SK-N-SH treated with all-trans-retinoic acid at 6 μM for 48 hours (cell line): ENCODE measurements around the gene NNAT.

Source experiments
- ATAC-seq: fragments of 200-7000 bp; cut with Tn5 transposase; 3 replicates; pipeline ENCODE4 v1.9.1; 2020; ENCODE audit warnings: mild to moderate bottlenecking, moderate library complexity
- ARNTL ChIP-seq: fragments of 450-650 bp; formaldehyde crosslinking; IDR thresholded peaks from 2 replicates; pipeline ENCODE4 v1.5.0; 2020; ENCODE audit warnings: low read depth, mild to moderate bottlenecking, moderate library complexity, borderline replicate concordance
- BACH2 ChIP-seq: fragments of 250-450 bp; sonication (Bioruptor Pico); IDR thresholded peaks from 2 replicates; pipeline ENCODE4 v1.9.0; 2021; ENCODE audit warnings: mild to moderate bottlenecking, borderline replicate concordance
- GLIS3 ChIP-seq: fragments of 250-450 bp; sonication (Bioruptor Pico); IDR thresholded peaks from 2 replicates; pipeline ENCODE4 v1.5.0; 2020; ENCODE audit warnings: mild to moderate bottlenecking, moderate library complexity
- OSR1 ChIP-seq: fragments of 250-450 bp; sonication (Bioruptor Pico); IDR thresholded peaks from 2 replicates; pipeline ENCODE4 v1.8.0; 2022; ENCODE audit warnings: moderate library complexity, mild to moderate bottlenecking, inconsistent platforms
- PPARA ChIP-seq: fragments of 250-450 bp; sonication (Bioruptor Pico); IDR thresholded peaks from 2 replicates; pipeline ENCODE4 v1.5.0; 2020; ENCODE audit warnings: mild to moderate bottlenecking, borderline replicate concordance
- RARB ChIP-seq: fragments of 250-450 bp; sonication (Bioruptor Pico); IDR thresholded peaks from 2 replicates; pipeline ENCODE4 v1.8.0; 2021; ENCODE audit warnings: mild to moderate bottlenecking, moderate library complexity
- SNAI2 ChIP-seq: fragments of 250-450 bp; sonication (Bioruptor Pico); IDR thresholded peaks from 2 replicates; pipeline ENCODE4 v1.5.0; 2020; ENCODE audit warnings: mild to moderate bottlenecking, moderate library complexity
- TCF4 ChIP-seq: fragments of 250-450 bp; sonication (Bioruptor Pico); IDR thresholded peaks from 2 replicates; pipeline ENCODE4 v1.8.0; 2021; ENCODE audit warnings: mild to moderate bottlenecking, moderate library complexity, borderline replicate concordance
- TOX ChIP-seq: fragments of 250-450 bp; sonication (Bioruptor Pico); IDR thresholded peaks from 2 replicates; pipeline ENCODE4 v1.8.0; 2021; ENCODE audit warnings: mild to moderate bottlenecking, moderate library complexity, borderline replicate concordance
- ZC3H10 ChIP-seq: fragments of 250-450 bp; sonication (Bioruptor Pico); IDR thresholded peaks from 2 replicates; pipeline ENCODE4 v1.5.1; 2021; ENCODE audit warnings: mild to moderate bottlenecking, moderate library complexity
- ZFP30 ChIP-seq: fragments of 450-650 bp; formaldehyde crosslinking; IDR thresholded peaks from 2 replicates; pipeline ENCODE4 v1.5.0; 2022; ENCODE audit warnings: mild to moderate bottlenecking, moderate library complexity
- ZNF565 ChIP-seq: fragments of 450-650 bp; formaldehyde crosslinking; conservative IDR thresholded peaks from 2 replicates; pipeline ENCODE4 v1.5.0; 2020; ENCODE audit warnings: low read depth, mild to moderate bottlenecking, moderate library complexity
- ZNF70 ChIP-seq: fragments of 450-650 bp; formaldehyde crosslinking; IDR thresholded peaks from 2 replicates; pipeline ENCODE4 v1.5.0; 2020; ENCODE audit warnings: mild to moderate bottlenecking, moderate library complexity
- TF ChIP-seq, protein P1 (sequence below): fragments of 250-450 bp; sonication (Bioruptor Pico); IDR thresholded peaks from 2 replicates; pipeline ENCODE4 v1.5.0; 2020; ENCODE audit warnings: mild to moderate bottlenecking, moderate library complexity
- TF ChIP-seq, protein P2 (sequence below): fragments of 250-450 bp; sonication (Bioruptor Pico); IDR thresholded peaks from 2 replicates; pipeline ENCODE4 v1.5.1; 2021; ENCODE audit warnings: mild to moderate bottlenecking, moderate library complexity
- TF ChIP-seq, protein P3 (sequence below): fragments of 250-450 bp; sonication (Bioruptor Pico); IDR thresholded peaks from 2 replicates; pipeline ENCODE4 v1.8.0; 2021; ENCODE audit warnings: low read depth, mild to moderate bottlenecking, moderate library complexity, borderline replicate concordance

NNAT gene

DNA sequence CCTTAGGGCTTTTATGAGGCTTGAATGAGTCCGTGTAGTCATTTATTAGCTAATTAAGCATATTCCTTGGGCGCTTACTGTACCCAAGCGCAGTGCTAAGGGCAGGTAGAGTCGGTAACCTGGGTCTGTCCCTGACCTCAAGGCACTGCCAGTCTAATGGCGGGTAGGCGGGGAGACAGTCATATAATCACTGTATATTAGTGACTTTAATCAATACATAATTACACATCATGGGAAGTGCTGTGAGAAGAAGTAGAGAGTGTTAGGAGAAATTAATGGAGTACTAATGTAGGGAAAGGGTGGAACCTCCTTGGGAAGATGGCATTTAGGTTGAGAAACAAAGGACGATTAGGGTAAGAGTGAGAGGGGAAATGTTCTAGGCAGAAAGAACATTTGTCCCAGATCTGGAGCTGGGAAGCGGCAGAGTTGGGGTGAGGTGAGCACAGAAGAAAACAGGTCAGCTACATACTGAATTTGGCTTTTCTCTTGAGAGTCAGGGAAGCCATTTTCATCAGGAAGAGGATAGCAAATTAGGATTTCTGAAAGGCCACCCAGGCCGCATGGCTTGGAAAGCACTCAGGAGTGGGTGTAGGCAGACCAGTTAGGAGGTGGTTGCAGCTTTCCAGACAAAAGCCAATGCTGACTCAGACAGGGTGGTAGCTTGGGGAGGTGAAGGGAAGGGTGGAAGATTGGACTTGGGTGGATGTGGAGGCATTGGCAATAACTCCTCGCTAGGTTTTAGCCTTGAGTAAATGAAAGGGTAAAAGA, 7.6 kb downstream of the NNAT start (continued):
- TF ChIP-seq, protein P1, sequence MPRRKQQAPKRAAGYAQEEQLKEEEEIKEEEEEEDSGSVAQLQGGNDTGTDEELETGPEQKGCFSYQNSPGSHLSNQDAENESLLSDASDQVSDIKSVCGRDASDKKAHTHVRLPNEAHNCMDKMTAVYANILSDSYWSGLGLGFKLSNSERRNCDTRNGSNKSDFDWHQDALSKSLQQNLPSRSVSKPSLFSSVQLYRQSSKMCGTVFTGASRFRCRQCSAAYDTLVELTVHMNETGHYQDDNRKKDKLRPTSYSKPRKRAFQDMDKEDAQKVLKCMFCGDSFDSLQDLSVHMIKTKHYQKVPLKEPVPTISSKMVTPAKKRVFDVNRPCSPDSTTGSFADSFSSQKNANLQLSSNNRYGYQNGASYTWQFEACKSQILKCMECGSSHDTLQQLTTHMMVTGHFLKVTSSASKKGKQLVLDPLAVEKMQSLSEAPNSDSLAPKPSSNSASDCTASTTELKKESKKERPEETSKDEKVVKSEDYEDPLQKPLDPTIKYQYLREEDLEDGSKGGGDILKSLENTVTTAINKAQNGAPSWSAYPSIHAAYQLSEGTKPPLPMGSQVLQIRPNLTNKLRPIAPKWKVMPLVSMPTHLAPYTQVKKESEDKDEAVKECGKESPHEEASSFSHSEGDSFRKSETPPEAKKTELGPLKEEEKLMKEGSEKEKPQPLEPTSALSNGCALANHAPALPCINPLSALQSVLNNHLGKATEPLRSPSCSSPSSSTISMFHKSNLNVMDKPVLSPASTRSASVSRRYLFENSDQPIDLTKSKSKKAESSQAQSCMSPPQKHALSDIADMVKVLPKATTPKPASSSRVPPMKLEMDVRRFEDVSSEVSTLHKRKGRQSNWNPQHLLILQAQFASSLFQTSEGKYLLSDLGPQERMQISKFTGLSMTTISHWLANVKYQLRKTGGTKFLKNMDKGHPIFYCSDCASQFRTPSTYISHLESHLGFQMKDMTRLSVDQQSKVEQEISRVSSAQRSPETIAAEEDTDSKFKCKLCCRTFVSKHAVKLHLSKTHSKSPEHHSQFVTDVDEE = no peak
- TF ChIP-seq ZFP30 (CRISPR knock-in tag) (no peak), GLIS3 (no peak), OSR1 (CRISPR knock-in tag) (no peak), SNAI2 (no peak), ZC3H10 (no peak), BACH2 (CRISPR knock-in tag) (no peak), TCF4 (CRISPR knock-in tag) (no peak)
- TF ChIP-seq, protein P2, sequence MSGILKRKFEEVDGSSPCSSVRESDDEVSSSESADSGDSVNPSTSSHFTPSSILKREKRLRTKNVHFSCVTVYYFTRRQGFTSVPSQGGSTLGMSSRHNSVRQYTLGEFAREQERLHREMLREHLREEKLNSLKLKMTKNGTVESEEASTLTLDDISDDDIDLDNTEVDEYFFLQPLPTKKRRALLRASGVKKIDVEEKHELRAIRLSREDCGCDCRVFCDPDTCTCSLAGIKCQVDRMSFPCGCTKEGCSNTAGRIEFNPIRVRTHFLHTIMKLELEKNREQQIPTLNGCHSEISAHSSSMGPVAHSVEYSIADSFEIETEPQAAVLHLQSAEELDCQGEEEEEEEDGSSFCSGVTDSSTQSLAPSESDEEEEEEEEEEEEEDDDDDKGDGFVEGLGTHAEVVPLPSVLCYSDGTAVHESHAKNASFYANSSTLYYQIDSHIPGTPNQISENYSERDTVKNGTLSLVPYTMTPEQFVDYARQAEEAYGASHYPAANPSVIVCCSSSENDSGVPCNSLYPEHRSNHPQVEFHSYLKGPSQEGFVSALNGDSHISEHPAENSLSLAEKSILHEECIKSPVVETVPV = no peak

DNA sequence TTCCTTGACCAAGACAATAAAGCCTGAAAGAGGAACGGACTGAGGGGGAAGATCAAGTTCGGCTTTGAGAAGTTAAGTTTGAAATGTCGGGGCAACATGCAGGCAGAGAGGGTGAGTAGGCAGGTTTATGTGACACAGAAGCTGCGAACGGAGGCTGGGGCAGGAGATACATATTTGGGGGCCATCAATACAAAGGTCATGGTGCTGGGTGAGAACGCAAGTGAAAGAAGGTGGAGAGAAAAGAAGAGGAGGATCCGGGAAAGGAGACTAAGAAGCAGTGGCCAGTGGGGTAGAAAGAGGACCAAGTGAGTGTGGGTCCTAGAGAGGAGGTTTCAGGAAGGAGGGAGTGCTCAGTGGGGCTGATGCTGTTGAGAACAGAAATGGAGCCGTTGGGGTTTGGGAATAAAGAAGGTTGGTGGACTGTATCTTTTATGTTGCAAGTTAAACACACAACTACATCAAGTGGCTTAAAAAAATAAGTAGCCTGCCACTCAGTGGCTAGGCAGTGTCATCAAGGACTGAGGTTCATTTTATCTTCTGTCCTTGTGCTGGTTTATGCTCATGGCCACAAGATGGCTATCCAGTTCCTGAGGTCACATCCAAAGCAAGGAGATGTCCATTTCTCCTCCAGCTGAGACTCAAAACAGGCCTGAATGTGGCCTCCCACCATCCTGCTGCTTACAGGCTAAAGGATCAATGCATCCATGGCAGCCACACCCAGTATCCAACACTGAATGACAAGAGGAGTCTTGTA, 8.3 kb downstream of the NNAT start:
- ATAC-seq = no peak
- TF ChIP-seq, protein P3, sequence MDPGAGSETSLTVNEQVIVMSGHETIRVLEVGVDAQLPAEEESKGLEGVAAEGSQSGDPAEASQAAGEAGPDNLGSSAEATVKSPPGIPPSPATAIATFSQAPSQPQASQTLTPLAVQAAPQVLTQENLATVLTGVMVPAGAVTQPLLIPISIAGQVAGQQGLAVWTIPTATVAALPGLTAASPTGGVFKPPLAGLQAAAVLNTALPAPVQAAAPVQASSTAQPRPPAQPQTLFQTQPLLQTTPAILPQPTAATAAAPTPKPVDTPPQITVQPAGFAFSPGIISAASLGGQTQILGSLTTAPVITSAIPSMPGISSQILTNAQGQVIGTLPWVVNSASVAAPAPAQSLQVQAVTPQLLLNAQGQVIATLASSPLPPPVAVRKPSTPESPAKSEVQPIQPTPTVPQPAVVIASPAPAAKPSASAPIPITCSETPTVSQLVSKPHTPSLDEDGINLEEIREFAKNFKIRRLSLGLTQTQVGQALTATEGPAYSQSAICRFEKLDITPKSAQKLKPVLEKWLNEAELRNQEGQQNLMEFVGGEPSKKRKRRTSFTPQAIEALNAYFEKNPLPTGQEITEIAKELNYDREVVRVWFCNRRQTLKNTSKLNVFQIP (CRISPR knock-in tag) = no peak
- no peak for TF ChIP-seq SNAI2
- TF ChIP-seq, protein P2 = no peak

DNA sequence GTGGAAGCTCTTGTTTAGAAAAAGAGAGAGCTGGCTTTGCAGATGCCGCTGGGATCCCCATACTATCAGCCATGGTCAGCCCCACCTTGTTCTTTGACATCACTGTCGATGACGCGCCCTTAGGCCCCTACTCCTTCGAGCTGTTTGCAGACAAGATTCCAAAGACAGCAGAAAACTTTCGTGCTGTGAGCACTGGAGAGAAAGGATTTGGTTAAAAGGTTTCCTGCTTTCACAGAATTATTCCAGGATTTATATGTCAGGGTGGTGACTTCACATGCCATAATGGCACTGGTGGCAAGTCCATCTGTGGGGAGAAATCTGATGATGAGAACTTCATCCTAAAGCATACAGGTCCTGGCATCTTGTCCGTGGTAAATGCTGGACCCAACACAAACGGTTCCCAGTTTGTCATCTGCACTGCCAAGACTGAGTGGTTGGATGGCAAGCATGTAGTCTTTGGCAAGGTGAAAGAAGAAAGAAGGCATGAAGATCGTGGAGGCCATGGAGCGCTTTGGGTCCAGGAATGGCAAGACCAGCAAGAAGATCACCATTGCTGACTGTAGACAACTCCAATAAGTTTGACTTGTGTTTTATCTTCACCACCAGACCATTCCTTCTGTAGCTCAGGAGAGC, 9.0 kb downstream of the NNAT start:
- ATAC-seq = no peak
- TF ChIP-seq SNAI2 = no peak
- TF ChIP-seq ZFP30 (CRISPR knock-in tag) = no peak
- no peak for TF ChIP-seq RARB
- no peak for TF ChIP-seq TCF4 (CRISPR knock-in tag)
- no peak for TF ChIP-seq TOX (CRISPR knock-in tag)
- TF ChIP-seq ZNF565 (CRISPR knock-in tag) = no peak
- TF ChIP-seq PPARA (CRISPR knock-in tag) = no peak
- no peak for TF ChIP-seq ZNF70 (CRISPR knock-in tag)
- TF ChIP-seq, protein P1 = no peak
- no peak for TF ChIP-seq OSR1 (CRISPR knock-in tag)
- no peak for TF ChIP-seq ARNTL (CRISPR knock-in tag)
- TF ChIP-seq, protein P2 = no peak
